Activated CD8-positive, alpha-beta memory T cell treated with anti-CD3 and anti-CD28 coated beads for 24 hours (primary cell): ENCODE results near the gene PLCL2.

ENCODE experiments used
- DNase-seq: peaks from one replicate; pipeline ENCODE4 v3.0.0-alpha.2; 2020

Gene PLCL2

GRCh38 chr3:17054301-17054981, 169.7 kb downstream of the PLCL2 start:
- no peak for DNase-seq

DNA sequence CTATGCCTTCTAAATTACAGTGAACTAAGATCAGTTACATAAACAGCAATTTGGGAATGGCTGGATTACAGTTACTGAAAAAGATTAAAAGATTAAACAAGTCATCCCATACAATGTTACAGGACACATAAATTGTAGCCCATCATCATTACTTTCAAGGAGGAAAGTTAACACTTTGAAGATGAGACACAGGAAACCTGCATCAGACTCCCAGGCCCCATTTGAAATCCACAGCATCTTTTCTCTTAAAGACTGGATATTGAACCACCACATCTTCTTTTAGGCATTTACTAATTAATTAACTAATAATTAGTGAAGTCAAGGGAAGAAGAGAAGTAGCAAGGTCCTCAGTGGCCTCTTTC, 170.2 kb downstream of the PLCL2 start:
- DNase-seq = no peak

GRCh38 chr3:17055374-17056276, 170.9 kb downstream of the PLCL2 start:
- no peak for DNase-seq

GRCh38 chr3:17057321-17057720, 172.6 kb downstream of the PLCL2 start:
- no peak for DNase-seq

DNA sequence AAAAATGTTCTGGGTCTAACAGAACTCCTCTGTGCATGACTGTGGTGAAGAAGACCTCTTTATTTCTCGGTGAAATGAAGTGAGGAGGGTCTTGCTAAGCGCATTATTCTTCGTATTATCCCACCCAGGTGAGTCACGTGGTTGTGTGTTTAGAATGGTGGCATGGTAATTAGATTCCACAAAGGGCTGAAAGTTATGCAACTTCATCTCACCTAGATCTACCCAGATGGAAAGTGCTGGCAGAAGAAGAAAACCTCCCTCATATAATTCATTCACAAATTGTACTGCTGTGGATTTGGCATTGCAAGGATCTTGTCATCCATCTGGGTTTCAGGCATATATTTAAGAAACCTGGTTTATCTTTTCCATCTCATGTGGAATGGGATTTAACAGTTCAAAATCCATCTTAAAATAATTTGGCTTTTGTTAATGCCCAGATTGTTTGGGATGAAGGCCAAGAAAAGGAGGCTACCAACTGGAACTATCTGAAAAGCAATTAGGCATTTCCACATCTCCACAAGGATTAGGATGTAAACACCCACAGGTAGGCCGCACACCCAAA, 175.3 kb downstream of the PLCL2 start:
- no peak for DNase-seq

GRCh38 chr3:17061005-17061404, 176.2 kb downstream of the PLCL2 start:
- no peak for DNase-seq

DNA sequence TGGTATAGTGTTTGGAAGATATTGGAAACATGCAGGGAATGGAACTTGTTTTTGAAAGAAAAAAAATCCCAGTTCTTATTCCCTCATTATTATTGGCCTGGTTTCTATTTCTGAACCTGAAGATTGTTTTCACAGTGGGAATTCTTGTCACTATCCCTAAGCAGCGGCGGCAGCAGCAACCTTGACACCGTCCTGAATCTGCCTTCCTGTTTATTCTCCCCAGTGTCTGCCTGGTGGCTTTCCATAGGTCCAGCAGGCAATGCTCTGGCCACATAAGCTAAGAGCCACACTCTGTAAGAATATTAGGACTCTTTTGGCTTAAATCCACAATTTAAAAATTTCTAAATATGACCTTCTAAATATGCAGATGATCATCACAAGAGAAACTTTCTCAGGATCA, 178.0 kb downstream of the PLCL2 start:
- DNase-seq = no peak

GRCh38 chr3:17063596-17063995, 178.8 kb downstream of the PLCL2 start:
- no peak for DNase-seq

DNA sequence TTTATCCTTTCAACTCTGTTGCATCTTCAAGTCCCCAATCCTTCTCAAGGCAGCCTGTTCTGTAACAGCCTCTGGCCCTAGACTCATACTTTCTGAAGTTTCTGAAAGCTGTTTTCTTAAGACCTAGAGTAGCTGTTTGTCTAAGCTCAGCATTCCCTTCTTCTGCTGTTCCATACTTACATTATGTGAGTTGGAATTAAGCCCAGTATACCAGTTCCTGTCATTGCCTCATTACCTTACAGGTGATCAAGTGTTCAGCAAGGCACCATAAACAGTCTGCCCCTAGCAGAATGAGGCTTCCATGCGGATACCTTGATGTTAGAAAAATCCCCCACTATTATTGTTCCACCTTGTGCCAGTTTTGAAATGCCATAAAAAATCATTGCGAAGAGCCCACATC, 180.6 kb downstream of the PLCL2 start:
- no peak for DNase-seq

DNA sequence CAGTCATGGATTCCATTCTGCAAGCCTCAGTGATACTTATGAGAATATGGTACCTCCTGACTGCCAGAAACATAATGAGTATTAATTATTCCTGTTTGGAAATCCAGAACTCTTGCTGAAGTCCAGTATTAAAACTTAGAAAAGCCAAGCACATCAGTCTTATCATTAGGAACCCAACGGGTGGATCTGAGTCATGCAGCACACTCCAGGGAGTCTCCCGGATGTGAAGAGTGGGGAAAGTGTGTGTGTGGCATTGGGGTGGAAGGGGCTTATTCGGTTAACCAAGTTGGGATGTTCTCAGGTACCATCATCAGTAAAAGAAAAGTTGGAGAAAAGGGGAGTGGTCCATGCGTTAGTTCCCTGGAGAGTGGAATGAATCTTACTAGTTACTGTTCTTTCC, 181.1 kb downstream of the PLCL2 start:
- DNase-seq = no peak

DNA sequence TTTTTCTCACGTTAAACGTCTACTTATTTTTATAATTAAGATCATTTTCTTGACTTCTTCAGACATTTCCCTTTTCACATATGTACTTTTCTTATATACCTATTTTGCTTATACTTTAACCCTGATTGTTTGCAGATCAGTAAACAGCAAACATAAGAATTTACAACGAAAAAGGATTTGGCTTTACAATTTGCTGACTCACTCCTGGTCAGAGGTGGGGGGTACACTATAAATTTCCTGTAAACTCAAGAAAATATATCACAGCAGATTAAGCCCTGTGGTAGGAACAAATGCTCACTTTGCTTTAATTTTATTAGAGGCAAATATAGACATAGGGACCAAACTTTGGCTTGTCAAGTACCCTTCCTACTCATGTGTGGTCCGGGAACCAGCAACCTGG, 185.0 kb downstream of the PLCL2 start:
- DNase-seq = no peak

- DNase-seq = no peak
Observed at GRCh38 chr3:17070161-17070959, 185.6 kb downstream of the PLCL2 start.

- no peak for DNase-seq
Observed at GRCh38 chr3:17074559-17074958, 189.8 kb downstream of the PLCL2 start.

GRCh38 chr3:17075358-17075757, 190.6 kb downstream of the PLCL2 start:
- no peak for DNase-seq

- DNase-seq = no peak
Observed at GRCh38 chr3:17075907-17076306, 191.2 kb downstream of the PLCL2 start.

DNA sequence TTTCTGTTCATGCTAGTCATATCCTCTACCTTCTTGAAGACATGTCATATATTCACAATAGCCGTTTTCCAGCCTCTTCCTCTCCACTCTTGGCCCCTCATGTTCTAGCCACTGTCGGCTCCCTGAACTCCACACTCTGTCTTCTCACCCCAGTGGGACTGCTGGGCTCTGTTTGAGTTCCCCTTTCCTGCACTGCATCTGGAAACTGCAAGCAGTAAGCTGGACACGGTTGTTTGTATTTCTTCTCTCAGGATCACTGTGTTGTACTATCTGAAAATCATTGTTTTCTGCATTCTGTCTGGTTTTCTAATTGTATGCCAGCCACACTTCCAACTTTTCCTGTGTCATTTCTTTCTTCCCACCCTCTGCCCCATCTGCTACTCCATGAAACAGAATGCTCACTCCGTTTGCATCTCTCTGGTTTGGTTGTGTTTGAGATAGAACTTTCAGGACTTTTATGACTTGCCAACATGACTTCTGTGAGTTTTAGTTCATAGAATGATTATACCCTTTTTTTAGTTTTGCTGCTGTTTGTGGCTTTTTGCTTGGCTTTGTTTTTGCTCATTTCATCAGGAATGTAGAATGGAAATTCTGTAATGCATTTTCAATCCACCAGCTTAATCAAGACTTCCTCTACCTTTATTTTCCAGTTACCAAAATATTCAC, 192.3 kb downstream of the PLCL2 start:
- no peak for DNase-seq

GRCh38 chr3:17077606-17078005, 192.9 kb downstream of the PLCL2 start:
- DNase-seq = no peak

DNA sequence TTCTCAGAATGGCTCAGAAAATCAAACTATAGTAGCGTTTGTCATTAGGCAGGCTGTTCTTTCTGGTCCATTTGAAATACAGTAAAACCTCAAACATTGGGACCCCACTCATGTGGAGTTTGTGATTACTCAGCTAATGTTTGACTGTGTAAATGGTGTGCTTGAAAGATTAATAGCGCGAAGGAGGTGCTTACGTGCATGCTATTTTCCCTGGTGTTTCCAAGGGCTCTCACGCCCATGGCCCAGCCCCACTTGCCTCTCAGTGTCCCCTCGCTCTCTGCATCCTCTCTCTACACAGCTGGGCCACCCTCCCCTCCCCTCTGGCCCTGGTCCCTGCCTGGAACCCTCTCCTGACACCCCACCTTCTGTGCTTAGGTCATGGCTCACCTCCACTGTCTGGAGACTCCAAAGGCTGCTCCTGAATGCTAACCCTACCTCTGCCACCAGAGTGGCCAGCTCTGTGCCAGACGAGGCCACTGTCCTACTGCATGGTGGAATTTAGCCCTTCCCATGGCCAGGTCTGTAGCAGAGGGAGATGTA, 194.2 kb downstream of the PLCL2 start:
- no peak for DNase-seq

DNA sequence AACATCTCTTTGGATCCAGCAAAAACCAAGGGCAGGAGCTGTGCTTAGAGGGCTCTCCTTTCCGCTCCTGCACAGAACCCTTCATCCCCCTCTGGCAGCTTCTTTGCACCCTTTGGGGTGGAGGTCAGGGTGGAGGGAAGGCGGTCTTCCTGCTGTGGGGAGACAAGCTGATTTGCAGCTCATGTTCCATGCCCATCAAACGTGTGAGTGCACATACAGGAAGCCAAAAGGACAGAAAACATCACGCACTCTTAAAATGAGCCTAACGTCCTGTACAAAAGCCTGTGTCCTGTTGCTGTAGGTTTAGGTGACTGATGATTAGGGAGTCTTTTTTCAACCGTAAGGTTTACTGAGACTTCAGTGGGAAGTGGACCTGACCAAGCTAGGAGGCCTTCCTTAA, 195.2 kb downstream of the PLCL2 start:
- no peak for DNase-seq

GRCh38 chr3:17081520-17081919, 196.8 kb downstream of the PLCL2 start:
- no peak for DNase-seq

DNA sequence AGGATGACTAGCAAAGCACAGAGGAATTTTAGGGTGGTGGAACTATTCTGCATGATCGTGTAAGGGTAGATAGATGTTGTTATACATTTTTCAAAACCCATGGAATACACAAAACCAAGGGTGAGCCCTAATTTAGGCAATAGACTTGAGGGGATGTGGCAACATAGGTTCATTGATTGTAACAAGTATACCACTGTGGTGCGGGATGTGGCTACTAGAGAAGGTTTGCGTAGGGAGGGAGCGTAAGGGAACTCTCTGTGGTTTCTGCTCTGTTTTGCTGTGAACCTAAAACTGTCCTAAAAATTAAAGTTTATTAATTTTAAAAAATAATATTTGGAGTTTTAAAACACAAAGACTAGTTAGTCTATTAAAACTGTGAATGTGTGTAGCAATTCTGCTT, 202.8 kb downstream of the PLCL2 start:
- DNase-seq = no peak

GRCh38 chr3:17088017-17088416, 203.3 kb downstream of the PLCL2 start:
- DNase-seq = no peak
